GM12874 (cell line): ENCODE results near the gene PAM.

Source experiments
- TF ChIP-seq, protein P1 (sequence below): IDR thresholded peaks from 2 replicates; pipeline ENCODE4 v1.5.1; 2011; ENCODE audit warnings: low read depth, mild to moderate bottlenecking, control low read depth, low read length, moderate library complexity; ENCODE audit not compliant: insufficient read depth

Gene PAM

DNA sequence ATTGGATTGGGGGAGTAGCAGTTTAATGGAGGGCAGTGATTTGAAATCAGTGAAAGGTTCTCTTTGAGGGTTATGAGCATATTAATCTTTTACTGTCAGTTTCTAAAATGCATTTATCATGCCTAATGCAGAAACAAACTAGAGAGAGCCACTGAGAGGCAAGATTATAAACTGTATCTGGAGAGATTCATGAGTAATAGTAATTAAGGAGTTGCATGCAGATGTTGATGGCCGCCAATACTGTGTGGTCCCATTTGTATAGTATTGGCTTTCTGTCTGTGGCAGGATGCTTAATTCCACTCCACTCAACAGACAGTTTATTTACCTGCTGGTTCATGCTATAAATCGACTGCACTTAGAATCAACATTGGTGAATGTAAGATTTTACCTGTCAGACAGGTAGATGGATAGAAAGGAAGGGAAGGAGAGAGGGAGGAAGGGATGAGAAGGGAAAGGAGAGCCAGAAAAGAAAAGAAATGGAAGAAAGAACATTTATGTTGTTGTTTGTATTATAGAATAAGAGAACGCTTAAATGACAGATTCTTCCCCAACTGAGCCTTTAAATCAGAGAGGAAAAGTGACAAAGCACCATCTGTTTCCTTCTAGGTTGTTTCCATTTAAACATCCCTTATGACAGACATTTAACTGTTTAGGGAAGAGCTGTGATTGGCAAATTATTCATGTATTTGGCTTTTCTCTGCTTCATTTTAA, 146.5 kb downstream of the PAM start:
- TF ChIP-seq, protein P1, sequence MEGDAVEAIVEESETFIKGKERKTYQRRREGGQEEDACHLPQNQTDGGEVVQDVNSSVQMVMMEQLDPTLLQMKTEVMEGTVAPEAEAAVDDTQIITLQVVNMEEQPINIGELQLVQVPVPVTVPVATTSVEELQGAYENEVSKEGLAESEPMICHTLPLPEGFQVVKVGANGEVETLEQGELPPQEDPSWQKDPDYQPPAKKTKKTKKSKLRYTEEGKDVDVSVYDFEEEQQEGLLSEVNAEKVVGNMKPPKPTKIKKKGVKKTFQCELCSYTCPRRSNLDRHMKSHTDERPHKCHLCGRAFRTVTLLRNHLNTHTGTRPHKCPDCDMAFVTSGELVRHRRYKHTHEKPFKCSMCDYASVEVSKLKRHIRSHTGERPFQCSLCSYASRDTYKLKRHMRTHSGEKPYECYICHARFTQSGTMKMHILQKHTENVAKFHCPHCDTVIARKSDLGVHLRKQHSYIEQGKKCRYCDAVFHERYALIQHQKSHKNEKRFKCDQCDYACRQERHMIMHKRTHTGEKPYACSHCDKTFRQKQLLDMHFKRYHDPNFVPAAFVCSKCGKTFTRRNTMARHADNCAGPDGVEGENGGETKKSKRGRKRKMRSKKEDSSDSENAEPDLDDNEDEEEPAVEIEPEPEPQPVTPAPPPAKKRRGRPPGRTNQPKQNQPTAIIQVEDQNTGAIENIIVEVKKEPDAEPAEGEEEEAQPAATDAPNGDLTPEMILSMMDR = no peak

DNA sequence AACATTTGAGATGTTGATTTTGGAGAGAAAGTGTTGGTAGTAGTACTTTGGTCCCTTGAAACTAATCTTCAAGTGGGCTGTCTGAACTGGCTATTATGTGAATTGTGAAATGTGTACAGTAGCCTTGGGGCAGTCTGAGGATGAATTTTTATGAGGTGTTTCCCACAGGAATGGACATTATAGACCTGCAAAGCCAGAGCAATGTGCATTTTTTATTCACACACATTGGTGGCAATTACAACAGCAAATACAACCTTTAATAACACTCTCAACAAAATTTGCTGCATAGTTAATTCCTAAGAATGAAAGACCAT, 147.0 kb downstream of the PAM start:
- TF ChIP-seq, protein P1 = no peak

DNA sequence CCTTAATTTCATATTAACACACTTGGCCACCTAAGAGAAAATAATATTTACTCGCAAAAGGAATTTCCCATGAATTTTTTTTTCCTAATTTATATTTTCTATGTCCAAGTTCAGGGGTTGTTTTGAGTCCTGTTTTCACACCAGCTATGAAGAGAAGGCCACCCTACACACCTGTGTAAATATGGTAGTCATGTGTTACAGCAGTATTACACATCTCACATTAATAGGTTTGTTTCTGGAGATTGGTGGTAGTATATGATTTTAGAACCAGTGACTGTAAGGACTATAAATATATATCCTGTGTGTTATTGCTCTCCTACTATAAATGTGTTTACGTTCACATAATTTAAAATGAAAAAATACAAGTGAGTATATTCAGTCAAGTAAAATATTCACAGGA, 147.5 kb downstream of the PAM start:
- TF ChIP-seq, protein P1 = no peak

DNA sequence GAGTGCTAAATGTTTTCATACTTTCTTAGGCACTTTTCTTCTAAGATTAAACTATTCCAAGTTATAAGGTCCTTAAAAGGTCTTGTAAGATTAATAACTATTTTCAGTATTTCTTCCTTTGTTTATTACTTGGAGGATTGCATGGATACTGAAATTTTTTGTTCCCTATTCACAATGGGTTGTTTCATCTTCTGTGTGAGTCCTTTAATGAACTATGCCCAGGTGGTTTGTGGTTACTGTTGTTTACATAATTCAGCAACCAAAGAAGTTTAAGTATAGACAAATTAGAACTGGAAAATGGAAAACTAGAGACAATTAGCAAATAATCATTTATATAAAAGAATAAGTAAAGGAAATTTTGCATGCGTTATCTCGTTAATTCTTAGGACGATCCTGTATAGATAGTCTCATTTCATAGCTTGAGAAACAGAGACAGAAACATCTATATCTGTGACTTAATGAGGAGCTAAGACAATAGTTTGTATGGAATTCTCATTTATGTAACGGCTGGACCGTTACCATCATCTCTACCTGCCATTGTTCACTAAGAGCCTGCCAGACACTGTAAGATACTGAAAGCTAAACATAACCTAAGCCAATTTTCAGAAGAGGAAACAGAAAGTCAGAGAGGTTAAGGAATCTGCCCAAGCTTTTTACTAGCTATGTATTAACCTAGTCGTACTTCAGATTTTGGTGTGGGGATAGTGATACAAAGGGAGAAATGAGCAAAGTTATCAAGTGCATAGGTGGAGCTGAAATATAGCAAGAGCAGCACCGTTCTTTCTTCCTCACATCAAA, 148.2 kb downstream of the PAM start:
- TF ChIP-seq, protein P1 = no peak

DNA sequence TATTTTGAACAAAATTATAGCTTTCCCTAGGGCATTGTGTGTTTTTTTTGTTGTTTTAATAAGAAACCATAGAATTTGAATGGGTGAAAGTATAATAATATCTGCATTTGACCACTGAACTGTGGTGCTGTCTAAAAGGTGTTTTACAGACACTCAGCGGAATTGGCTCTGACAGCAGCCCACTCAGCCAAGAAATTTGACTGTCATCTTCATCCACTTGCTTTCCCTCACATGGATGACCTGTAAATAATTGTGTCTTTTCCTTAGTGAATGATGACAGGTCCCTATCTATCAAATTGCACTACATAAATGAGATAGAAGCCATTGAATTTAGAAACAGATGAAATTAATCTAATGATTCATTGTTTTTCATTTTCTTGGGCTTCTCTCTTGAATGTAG, 150.0 kb downstream of the PAM start:
- TF ChIP-seq, protein P1 = no peak

DNA sequence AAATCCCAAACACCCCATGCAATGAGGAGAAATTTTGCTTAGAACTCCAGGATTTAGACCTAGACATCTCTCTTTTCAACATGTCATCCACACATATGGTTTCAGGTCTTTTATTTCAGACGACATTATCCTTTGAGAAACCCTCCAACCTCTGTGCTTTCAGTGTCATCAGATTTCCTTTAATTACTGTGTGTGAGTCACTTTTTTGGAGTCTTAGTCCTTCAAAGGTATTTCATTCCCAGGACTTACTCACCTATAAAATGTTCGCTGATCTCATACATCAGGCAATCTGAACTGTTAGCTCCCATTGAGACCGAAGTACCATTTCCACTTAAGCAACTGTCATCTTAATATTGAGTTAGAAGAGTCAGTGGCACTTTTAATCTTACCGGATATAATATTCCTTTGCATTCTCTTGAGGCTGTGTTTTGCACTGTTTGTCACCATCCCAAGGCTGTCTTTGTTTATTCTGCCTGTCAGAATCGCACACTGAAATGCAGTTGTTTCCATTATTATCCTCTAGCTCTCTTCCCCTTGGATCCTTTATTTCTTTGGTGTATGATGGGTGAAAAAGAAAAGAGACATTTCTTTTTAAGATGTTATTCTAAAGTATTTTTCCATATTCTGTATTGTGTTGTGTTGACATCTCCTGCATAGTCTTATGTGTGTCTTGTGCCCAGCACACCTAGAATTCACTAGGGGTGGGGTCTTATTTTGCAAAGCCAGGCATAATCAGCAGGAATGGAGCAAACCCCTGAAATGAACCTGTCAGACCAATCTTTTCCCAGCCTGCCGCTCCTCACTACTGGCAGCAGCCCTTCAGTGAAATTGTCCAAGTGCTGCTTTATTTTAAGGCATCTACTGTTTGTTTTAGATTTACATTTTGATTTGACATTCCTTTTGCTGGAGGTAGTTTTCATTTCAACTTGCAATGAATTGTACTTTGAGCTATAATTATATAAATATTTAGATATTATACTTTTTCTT, 155.4 kb downstream of the PAM start:
- TF ChIP-seq, protein P1 = no peak

DNA sequence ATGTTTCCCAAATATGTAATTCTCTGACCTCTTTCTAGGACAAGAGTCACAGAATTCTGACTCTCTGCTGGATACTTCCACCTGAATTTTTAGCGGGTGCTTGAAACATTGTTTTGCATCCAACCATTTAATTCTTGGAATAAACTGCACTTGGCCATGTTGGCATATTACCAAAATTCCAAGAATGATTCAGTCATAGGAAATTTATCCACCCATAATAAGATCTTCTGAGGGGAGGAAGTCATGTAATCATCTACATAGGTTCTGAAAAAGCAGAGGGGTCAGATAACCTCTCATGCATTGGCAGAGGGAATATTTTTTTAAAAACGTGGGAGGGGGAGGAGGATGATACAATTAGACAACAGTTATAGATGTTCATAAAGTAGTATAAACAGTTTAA, 156.9 kb downstream of the PAM start:
- TF ChIP-seq, protein P1 = no peak
